MM.1S (cell line): ENCODE data around the gene NRXN3.
A peak's percentile ranks its signal among the peaks of the same experiment; 100 is the strongest.

Experiments
- DNase-seq: peaks from one replicate; pipeline ENCODE4 v3.0.0-alpha.2; 2015
- H2AFZ ChIP-seq: fragments of 300-600 bp; sonication (generic); 2 replicates; pipeline ENCODE4 v1.6.0; 2016; ENCODE audit warnings: antibody characterized with exemption, low read length
- H3F3A ChIP-seq: fragments of 300-600 bp; sonication (generic); 2 replicates; pipeline ENCODE4 v1.6.1; 2016; ENCODE audit warnings: mild to moderate bottlenecking, antibody characterized with exemption, low read length, moderate library complexity, mixed read lengths; ENCODE audit not compliant: insufficient read depth
- H3K27ac ChIP-seq: fragments of 300-600 bp; sonication (generic); 2 replicates; pipeline ENCODE4 v1.5.1; 2016; ENCODE audit warnings: mild to moderate bottlenecking, low read length
- H3K27me3 ChIP-seq: fragments of 300-600 bp; sonication (generic); replicated peaks from 2 replicates; pipeline ENCODE4 v1.6.0; 2016; ENCODE audit warnings: low read length; ENCODE audit not compliant: insufficient read depth
- H3K36me3 ChIP-seq: fragments of 300-600 bp; sonication (generic); replicated peaks from 2 replicates; pipeline ENCODE4 v1.6.1; 2016; ENCODE audit warnings: mild to moderate bottlenecking, low read length, mixed read lengths; ENCODE audit not compliant: insufficient read depth
- H3K4me1 ChIP-seq: fragments of 300-600 bp; sonication (generic); 2 replicates; pipeline ENCODE4 v1.6.1; 2016; ENCODE audit warnings: low read length, mixed read lengths
- H3K4me2 ChIP-seq: fragments of 300-600 bp; sonication (generic); 2 replicates; pipeline ENCODE4 v1.6.0; 2016; ENCODE audit warnings: low read depth, low read length
- H3K4me3 ChIP-seq: fragments of 300-600 bp; sonication (generic); 2 replicates; pipeline ENCODE4 v1.5.1; 2016; ENCODE audit warnings: low read length, mixed read lengths
- H3K79me2 ChIP-seq: fragments of 300-600 bp; sonication (generic); 2 replicates; pipeline ENCODE4 v1.6.1; 2016; ENCODE audit warnings: mixed run types, low read length, mixed read lengths
- H3K9ac ChIP-seq: fragments of 300-600 bp; sonication (generic); 2 replicates; pipeline ENCODE4 v1.6.1; 2016; ENCODE audit warnings: low read length, mixed read lengths
- H3K9me2 ChIP-seq: fragments of 300-600 bp; sonication (generic); replicated peaks from 2 replicates; pipeline ENCODE4 v1.6.1; 2016; ENCODE audit warnings: mild to moderate bottlenecking, low read length, mixed read lengths; ENCODE audit not compliant: insufficient read depth
- H3K9me3 ChIP-seq: fragments of 300-600 bp; sonication (generic); replicated peaks from 2 replicates; pipeline ENCODE4 v1.6.1; 2016; ENCODE audit warnings: mild to moderate bottlenecking, low read length, mixed read lengths; ENCODE audit not compliant: insufficient read depth
- H4K20me1 ChIP-seq: fragments of 300-600 bp; sonication (generic); 2 replicates; pipeline ENCODE4 v1.6.1; 2016; ENCODE audit warnings: mild to moderate bottlenecking, low read length, moderate library complexity, mixed read lengths; ENCODE audit not compliant: insufficient read depth
- EZH2 ChIP-seq: fragments of 300-600 bp; sonication (generic); optimal IDR thresholded peaks from 2 replicates; pipeline ENCODE3; 2017; ENCODE audit warnings: low read depth, mild to moderate bottlenecking, antibody characterized with exemption, low read length, mixed read lengths
- EZH2phosphoT487 ChIP-seq: fragments of 300-600 bp; sonication (generic); IDR thresholded peaks from 2 replicates; pipeline ENCODE4 v1.6.1; 2018; ENCODE audit warnings: antibody characterized with exemption, low read length
- TF ChIP-seq, protein P1 (sequence below): fragments of 300-600 bp; sonication (generic); IDR thresholded peaks from 2 replicates; pipeline ENCODE4 v1.5.1; 2016; ENCODE audit warnings: antibody characterized with exemption, low read length, mixed read lengths

NRXN3 gene

DNA sequence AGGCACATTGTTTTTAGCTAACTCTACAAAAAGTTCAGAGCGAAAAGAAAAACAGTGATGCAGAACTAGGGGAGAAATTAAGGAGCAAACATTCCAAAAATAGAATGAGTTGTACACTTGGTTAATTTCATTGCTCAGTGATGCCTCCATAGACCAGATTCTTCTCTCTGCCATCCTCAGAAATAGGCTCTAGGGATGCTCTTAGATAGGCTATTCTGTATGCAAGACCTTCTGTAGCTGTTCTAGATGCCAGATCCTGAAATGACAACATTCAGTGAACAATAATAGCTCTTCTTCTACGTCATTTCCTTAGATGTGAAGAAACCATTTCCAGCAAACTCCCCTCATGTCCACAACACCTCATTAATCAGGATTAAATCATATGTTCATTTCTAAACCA, 1574.9 kb downstream of the NRXN3 start:
- H3K9me2 ChIP-seq: no peaks in the 10 kb centered on the region
- H4K20me1 ChIP-seq: no peaks in the 10 kb centered on the region
- no peak overlapping the region for H3K9ac ChIP-seq
- no peak overlapping the region for H3K4me3 ChIP-seq
- H3F3A ChIP-seq: no peaks in the 10 kb centered on the region
- H3K4me1 ChIP-seq: no peaks in the 10 kb centered on the region
- H3K27ac ChIP-seq: no peak overlapping the region
- no peaks in the 10 kb centered on the region for H3K27me3 ChIP-seq
- H3K36me3 ChIP-seq: no peaks in the 10 kb centered on the region
- no peak overlapping the region for H2AFZ ChIP-seq
- DNase-seq: no peak
- no peak overlapping the region for H3K4me2 ChIP-seq
- no peaks in the 10 kb centered on the region for H3K9me3 ChIP-seq
- no peak for TF ChIP-seq EZH2
- TF ChIP-seq, protein P1, sequence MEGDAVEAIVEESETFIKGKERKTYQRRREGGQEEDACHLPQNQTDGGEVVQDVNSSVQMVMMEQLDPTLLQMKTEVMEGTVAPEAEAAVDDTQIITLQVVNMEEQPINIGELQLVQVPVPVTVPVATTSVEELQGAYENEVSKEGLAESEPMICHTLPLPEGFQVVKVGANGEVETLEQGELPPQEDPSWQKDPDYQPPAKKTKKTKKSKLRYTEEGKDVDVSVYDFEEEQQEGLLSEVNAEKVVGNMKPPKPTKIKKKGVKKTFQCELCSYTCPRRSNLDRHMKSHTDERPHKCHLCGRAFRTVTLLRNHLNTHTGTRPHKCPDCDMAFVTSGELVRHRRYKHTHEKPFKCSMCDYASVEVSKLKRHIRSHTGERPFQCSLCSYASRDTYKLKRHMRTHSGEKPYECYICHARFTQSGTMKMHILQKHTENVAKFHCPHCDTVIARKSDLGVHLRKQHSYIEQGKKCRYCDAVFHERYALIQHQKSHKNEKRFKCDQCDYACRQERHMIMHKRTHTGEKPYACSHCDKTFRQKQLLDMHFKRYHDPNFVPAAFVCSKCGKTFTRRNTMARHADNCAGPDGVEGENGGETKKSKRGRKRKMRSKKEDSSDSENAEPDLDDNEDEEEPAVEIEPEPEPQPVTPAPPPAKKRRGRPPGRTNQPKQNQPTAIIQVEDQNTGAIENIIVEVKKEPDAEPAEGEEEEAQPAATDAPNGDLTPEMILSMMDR: no peak
- H3K79me2 ChIP-seq: no peaks in the 10 kb centered on the region

DNA sequence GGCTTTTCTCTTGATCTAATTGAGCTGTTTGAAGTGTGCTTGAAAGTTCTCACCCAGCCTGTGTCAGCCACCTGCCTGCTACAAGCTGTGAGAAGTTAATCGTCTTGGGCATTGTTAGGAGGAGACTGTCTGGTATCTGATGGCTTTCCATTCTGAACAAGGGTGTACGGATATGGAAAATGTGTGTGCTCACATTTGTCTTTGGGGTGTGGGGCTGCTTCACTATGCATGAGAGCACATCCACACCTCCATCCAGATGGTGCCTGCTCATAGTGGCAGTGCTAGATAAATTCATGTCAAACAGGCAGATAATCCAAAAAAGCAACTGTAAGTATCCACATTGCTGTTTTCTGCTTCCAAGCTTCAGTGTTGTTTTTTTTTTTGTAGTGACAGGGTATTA, 1578.9 kb downstream of the NRXN3 start:
- no peak overlapping the region for H3K27ac ChIP-seq
- H3K9me2 ChIP-seq: no peaks in the 10 kb centered on the region
- no peaks in the 10 kb centered on the region for H3K79me2 ChIP-seq
- no peaks in the 10 kb centered on the region for H3K36me3 ChIP-seq
- H3K27me3 ChIP-seq: no peaks in the 10 kb centered on the region
- TF ChIP-seq EZH2phosphoT487 (no peak), EZH2 (no peak)
- TF ChIP-seq, protein P1: no peak
- H3K4me1 ChIP-seq: no peaks in the 10 kb centered on the region
- no peaks in the 10 kb centered on the region for H4K20me1 ChIP-seq
- no peaks in the 10 kb centered on the region for H3F3A ChIP-seq
- no peak for DNase-seq
- no peak overlapping the region for H3K4me3 ChIP-seq
- H3K9ac ChIP-seq: no peak overlapping the region
- H3K9me3 ChIP-seq: no peaks in the 10 kb centered on the region
- no peak overlapping the region for H2AFZ ChIP-seq
- no peak overlapping the region for H3K4me2 ChIP-seq

- Histone ChIP-seq H3K27me3 (no peaks in the 10 kb centered on the region), H3F3A (no peaks in the 10 kb centered on the region), H3K4me1 (0 out of 2 replicates have a peak, but pooled peaks cover 3% of the 10 kb centered on the region), H3K9ac (no peak overlapping the region), H3K9me3 (no peaks in the 10 kb centered on the region), H3K9me2 (no peaks in the 10 kb centered on the region), H4K20me1 (no peaks in the 10 kb centered on the region), H3K79me2 (no peaks in the 10 kb centered on the region), H3K4me3 (no peak overlapping the region), H3K36me3 (no peaks in the 10 kb centered on the region), H2AFZ (no peak overlapping the region), H3K27ac (no peak overlapping the region), H3K4me2 (no peak overlapping the region)
- TF ChIP-seq EZH2phosphoT487 (no peak), EZH2 (no peak)
- TF ChIP-seq, protein P1: no peak
- DNase-seq: peak; percentile 48
Observed at GRCh38 chr14:79758985-79759384, 1588.8 kb downstream of the NRXN3 start.
